ENCODE results near the gene SYNC.

DNA sequence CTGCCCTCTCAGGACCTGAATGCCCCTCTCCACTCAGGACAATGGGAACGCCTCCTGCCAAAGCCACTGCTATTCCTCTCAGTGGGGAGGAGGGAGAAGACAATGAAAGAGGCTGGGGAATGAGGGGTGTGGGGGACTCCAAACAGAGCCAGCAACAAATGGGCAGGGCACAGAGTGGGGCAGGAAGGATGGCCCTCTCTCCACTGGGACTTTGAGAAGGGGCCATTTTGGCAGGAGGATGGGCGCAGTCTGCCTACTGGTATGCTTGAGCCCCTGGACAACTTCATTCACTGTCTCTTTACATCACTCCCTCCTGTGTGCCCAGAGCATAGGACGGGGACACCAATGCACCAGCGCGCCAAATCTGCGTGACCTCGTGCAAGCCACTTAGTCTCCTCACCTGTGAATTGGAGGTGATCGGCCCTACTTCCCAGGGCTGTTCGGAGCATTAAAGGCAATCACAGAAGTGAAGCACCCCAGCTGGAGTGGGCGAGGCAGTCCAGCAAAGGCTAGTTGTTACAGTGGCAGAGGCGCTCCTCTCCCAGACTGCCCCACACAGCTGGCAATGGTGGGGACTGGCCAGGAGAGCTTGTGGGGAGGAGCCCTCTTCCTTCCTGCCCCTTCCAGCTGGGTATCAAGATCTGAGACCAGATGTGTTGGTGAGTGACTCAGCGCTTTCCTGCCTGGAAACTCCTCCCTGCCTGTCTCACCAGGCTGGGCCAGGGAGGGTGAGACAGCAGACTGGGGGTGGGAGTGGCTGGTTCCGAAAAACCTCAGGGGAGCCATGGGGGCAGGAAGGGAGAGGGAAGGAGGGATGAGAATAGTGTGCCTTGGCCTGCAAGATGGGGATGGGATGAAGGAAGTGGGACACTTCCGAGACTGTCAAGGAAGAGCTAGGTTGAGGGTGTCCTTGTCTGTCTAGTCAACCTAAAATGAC is 22.4 kb upstream of the SYNC start:
- TF ChIP-seq, protein P1, sequence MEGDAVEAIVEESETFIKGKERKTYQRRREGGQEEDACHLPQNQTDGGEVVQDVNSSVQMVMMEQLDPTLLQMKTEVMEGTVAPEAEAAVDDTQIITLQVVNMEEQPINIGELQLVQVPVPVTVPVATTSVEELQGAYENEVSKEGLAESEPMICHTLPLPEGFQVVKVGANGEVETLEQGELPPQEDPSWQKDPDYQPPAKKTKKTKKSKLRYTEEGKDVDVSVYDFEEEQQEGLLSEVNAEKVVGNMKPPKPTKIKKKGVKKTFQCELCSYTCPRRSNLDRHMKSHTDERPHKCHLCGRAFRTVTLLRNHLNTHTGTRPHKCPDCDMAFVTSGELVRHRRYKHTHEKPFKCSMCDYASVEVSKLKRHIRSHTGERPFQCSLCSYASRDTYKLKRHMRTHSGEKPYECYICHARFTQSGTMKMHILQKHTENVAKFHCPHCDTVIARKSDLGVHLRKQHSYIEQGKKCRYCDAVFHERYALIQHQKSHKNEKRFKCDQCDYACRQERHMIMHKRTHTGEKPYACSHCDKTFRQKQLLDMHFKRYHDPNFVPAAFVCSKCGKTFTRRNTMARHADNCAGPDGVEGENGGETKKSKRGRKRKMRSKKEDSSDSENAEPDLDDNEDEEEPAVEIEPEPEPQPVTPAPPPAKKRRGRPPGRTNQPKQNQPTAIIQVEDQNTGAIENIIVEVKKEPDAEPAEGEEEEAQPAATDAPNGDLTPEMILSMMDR (IDR thresholded peaks at IDR 0.05; ENCODE audit: low read depth, low read length) = no peak
- no peak for TF ChIP-seq EZH2phosphoT487 (IDR thresholded peaks at IDR 0.05; ENCODE audit: low read depth)

Data from OCI-LY3 (cell line).